ENCODE results near the gene ZBP1. TPM values are rescaled to one million over a fixed set of nuclear protein-coding genes. Genes with fewer than 3 reads are reported as not detected.

The ZBP1 gene
- total RNA-seq, 2 donors from 2014 or later = 0.14 to 8.9 TPM

- WGBS = 85% methylated on average over 5 of the region's 5 CpGs
- H3K9me3 ChIP-seq = no peaks in the 10 kb centered on the region
- no peaks in the 10 kb centered on the region for H3K36me3 ChIP-seq
- no peak overlapping the region for H3K4me3 ChIP-seq
- no peak overlapping the region for H3K27ac ChIP-seq
- no peak for DNase-seq (ENCODE audit: low spot score)
- H3K4me1 ChIP-seq (replicated peaks) = no peaks in the 10 kb centered on the region
- TF ChIP-seq POLR2A (IDR thresholded peaks at IDR 0.05) (no peak), POLR2AphosphoS5 (IDR thresholded peaks at IDR 0.05) (no peak), CTCF (IDR thresholded peaks at IDR 0.05) (no peak)
- H3K27me3 ChIP-seq (replicated peaks; ENCODE audit: insufficient read depth) = no peaks in the 10 kb centered on the region
- intact Hi-C loops (cut with DNase I) = no loop called here
Observed at GRCh38 chr20:57588596-57588995, 31.6 kb downstream of the ZBP1 start.

- Histone ChIP-seq H3K4me3 (no peak overlapping the region), H3K36me3 (no peaks in the 10 kb centered on the region), H3K9me3 (no peaks in the 10 kb centered on the region), H3K27me3 (replicated peaks; ENCODE audit: insufficient read depth) (no peaks in the 10 kb centered on the region), H3K4me1 (replicated peaks) (no peaks in the 10 kb centered on the region), H3K27ac (no peak overlapping the region)
- TF ChIP-seq POLR2A (IDR thresholded peaks at IDR 0.05) (no peak), CTCF (IDR thresholded peaks at IDR 0.05) (no peak)
- no peak for DNase-seq (ENCODE audit: low spot score)
- 86% methylated on average over 7 of the region's 7 CpGs for WGBS
- intact Hi-C loops (cut with DNase I) = no loop called here
Observed at GRCh38 chr20:57587989-57588377, 32.2 kb downstream of the ZBP1 start.

- Histone ChIP-seq H3K4me3 (no peak overlapping the region), H3K9me3 (no peaks in the 10 kb centered on the region), H3K27me3 (replicated peaks; ENCODE audit: insufficient read depth) (peaks cover 1% of the 10 kb centered on the region), H3K36me3 (no peaks in the 10 kb centered on the region), H3K4me1 (replicated peaks) (no peaks in the 10 kb centered on the region), H3K27ac (no peak overlapping the region)
- TF ChIP-seq CTCF (IDR thresholded peaks at IDR 0.05) (no peak), POLR2A (IDR thresholded peaks at IDR 0.05) (no peak), POLR2AphosphoS5 (IDR thresholded peaks at IDR 0.05) (no peak)
- no peak for DNase-seq (ENCODE audit: low spot score)
- intact Hi-C loops (cut with DNase I) = no loop called here
- WGBS = 84% methylated on average over 4 of the region's 4 CpGs
Observed at GRCh38 chr20:57587278-57587988, 32.8 kb downstream of the ZBP1 start.

GRCh38 chr20:57586943-57587277 is 33.3 kb downstream of the ZBP1 start:
- intact Hi-C loops (cut with DNase I) = no loop called here

More at GRCh38 chr20:57586943-57587277, 33.3 kb downstream of the ZBP1 start:
- no peak for TF ChIP-seq POLR2A (IDR thresholded peaks at IDR 0.05)
- TF ChIP-seq CTCF (IDR thresholded peaks at IDR 0.05) = no peak
- TF ChIP-seq POLR2AphosphoS5 (IDR thresholded peaks at IDR 0.05) = no peak
- no peak overlapping the region for H3K27ac ChIP-seq
- no peaks in the 10 kb centered on the region for H3K4me1 ChIP-seq (replicated peaks)
- 75% methylated on average over 10 of the region's 10 CpGs for WGBS
- no peaks in the 10 kb centered on the region for H3K36me3 ChIP-seq
- DNase-seq (ENCODE audit: low spot score) = no peak
- H3K9me3 ChIP-seq = no peaks in the 10 kb centered on the region
- no peak overlapping the region for H3K4me3 ChIP-seq
- peaks cover 2% of the 10 kb centered on the region for H3K27me3 ChIP-seq (replicated peaks; ENCODE audit: insufficient read depth)
